ENCODE data around the gene NEO1.
A peak's percentile ranks its signal among the peaks of the same experiment; 100 is the strongest.

The NEO1 gene

GRCh38 chr15:73287019-73287418 lies 234.8 kb downstream of the NEO1 start:
- no peak overlapping the region for H3K4me3 ChIP-seq (replicated peaks; ENCODE audit: insufficient read depth, low read length)
- DNase-seq (ENCODE audit: low read depth in 1 of 2, low spot score in 1 of 2) = peak; percentile 76 to 86
- peak overlapping the region; percentile 92 for H3K27ac ChIP-seq (replicated peaks)
- TF ChIP-seq POLR2AphosphoS5 (IDR thresholded peaks at IDR 0.05; ENCODE audit: low read depth) = no peak
- TF ChIP-seq SPI1 (IDR thresholded peaks at IDR 0.05; ENCODE audit: borderline replicate concordance, low read depth) = peak; percentile 82
- TF ChIP-seq CTCF (IDR thresholded peaks at IDR 0.05; ENCODE audit: insufficient read depth, low read length) = no peak
- no peaks in the 10 kb centered on the region for H3K27me3 ChIP-seq (ENCODE audit: insufficient read depth, poor library complexity, severe bottlenecking)

GRCh38 chr15:73291441-73291840 lies 239.2 kb downstream of the NEO1 start:
- H3K27ac ChIP-seq (replicated peaks) = no peak overlapping the region
- H3K4me3 ChIP-seq (replicated peaks; ENCODE audit: insufficient read depth, low read length) = no peak overlapping the region
- DNase-seq (ENCODE audit: low read depth in 1 of 2, low spot score in 1 of 2) = no peak
- no peaks in the 10 kb centered on the region for H3K27me3 ChIP-seq (ENCODE audit: insufficient read depth, poor library complexity, severe bottlenecking)
- TF ChIP-seq REST (IDR thresholded peaks at IDR 0.05; ENCODE audit: insufficient replicate concordance, low read depth) (no peak), POLR2AphosphoS5 (IDR thresholded peaks at IDR 0.05; ENCODE audit: low read depth) (no peak), CTCF (IDR thresholded peaks at IDR 0.05; ENCODE audit: insufficient read depth, low read length) (no peak), SPI1 (IDR thresholded peaks at IDR 0.05; ENCODE audit: borderline replicate concordance, low read depth) (no peak), GABPA (IDR thresholded peaks at IDR 0.05; ENCODE audit: low read depth) (no peak)

- H3K27ac ChIP-seq (replicated peaks) = no peak overlapping the region; the same call in 1 of the 2 replicates
- H3K27me3 ChIP-seq (ENCODE audit: insufficient read depth, poor library complexity, severe bottlenecking) = no peaks in the 10 kb centered on the region
- DNase-seq (ENCODE audit: low read depth in 1 of 2, low spot score in 1 of 2) = no peak
- H3K4me3 ChIP-seq (replicated peaks; ENCODE audit: insufficient read depth, low read length) = no peak overlapping the region
- TF ChIP-seq SPI1 (IDR thresholded peaks at IDR 0.05; ENCODE audit: borderline replicate concordance, low read depth) = no peak
- no peak for TF ChIP-seq POLR2AphosphoS5 (IDR thresholded peaks at IDR 0.05; ENCODE audit: low read depth)
- no peak for TF ChIP-seq REST (IDR thresholded peaks at IDR 0.05; ENCODE audit: insufficient replicate concordance, low read depth)
- no peak for TF ChIP-seq GABPA (IDR thresholded peaks at IDR 0.05; ENCODE audit: low read depth)
- TF ChIP-seq CTCF (IDR thresholded peaks at IDR 0.05; ENCODE audit: insufficient read depth, low read length) = no peak
Measured at GRCh38 chr15:73293773-73294172, 241.5 kb downstream of the NEO1 start.

GRCh38 chr15:73295630-73296286 lies 243.5 kb downstream of the NEO1 start:
- peak; percentile 75 to 94 for DNase-seq (ENCODE audit: low read depth in 1 of 2, low spot score in 1 of 2)
- H3K4me3 ChIP-seq (replicated peaks; ENCODE audit: insufficient read depth, low read length) = no peak overlapping the region
- H3K27ac ChIP-seq (replicated peaks) = peak overlapping the region; percentile 88
- TF ChIP-seq POLR2AphosphoS5 (IDR thresholded peaks at IDR 0.05; ENCODE audit: low read depth) (peak; percentile 23; the same call in 1 of the 2 replicates), CTCF (IDR thresholded peaks at IDR 0.05; ENCODE audit: insufficient read depth, low read length) (no peak)
- H3K27me3 ChIP-seq (ENCODE audit: insufficient read depth, poor library complexity, severe bottlenecking) = no peaks in the 10 kb centered on the region
